DLD1 (cell line): ENCODE results near the gene ESPN.

Source experiments
- in situ Hi-C: cut with HindIII; loops from 2 replicates; pipeline ENCODE4 v1.10.0; 2017; ENCODE audit warnings: low sequenced_read_pairs

ESPN gene

GRCh38 chr1:6495540-6496364 is 71.2 kb downstream of the ESPN start:
- in situ Hi-C loops: no loop called here

GRCh38 chr1:6496365-6496721 is 71.8 kb downstream of the ESPN start:
- in situ Hi-C loops: no loop called here

- in situ Hi-C loops: no loop called here
These were observed 72.3 kb downstream of the ESPN start for GRCh38 chr1:6496890-6497214.

- in situ Hi-C loops: no loop called here
These were observed 72.8 kb downstream of the ESPN start for GRCh38 chr1:6497215-6497866.

- in situ Hi-C loops: no loop called here
These were observed 73.4 kb downstream of the ESPN start for GRCh38 chr1:6497867-6498575.

GRCh38 chr1:6498576-6499111 is 74.1 kb downstream of the ESPN start:
- in situ Hi-C loops: no loop called here

GRCh38 chr1:6499296-6499695 is 74.7 kb downstream of the ESPN start:
- in situ Hi-C loops: no loop called here

- in situ Hi-C loops: no loop called here
These were observed 76.1 kb downstream of the ESPN start for GRCh38 chr1:6500544-6501278.

GRCh38 chr1:6501279-6501813 is 76.8 kb downstream of the ESPN start:
- in situ Hi-C loops: no loop called here

GRCh38 chr1:6502000-6502891 is 77.7 kb downstream of the ESPN start:
- in situ Hi-C loops: no loop called here

- in situ Hi-C loops: no loop called here
These were observed 79.5 kb downstream of the ESPN start for GRCh38 chr1:6503884-6504602.

GRCh38 chr1:6504887-6505286 is 80.3 kb downstream of the ESPN start:
- in situ Hi-C loops: no loop called here

- in situ Hi-C loops: no loop called here
These were observed 81.0 kb downstream of the ESPN start for GRCh38 chr1:6505367-6506209.

- in situ Hi-C loops: no loop called here
These were observed 81.8 kb downstream of the ESPN start for GRCh38 chr1:6506210-6507036.

GRCh38 chr1:6507037-6507428 is 82.5 kb downstream of the ESPN start:
- in situ Hi-C loops: no loop called here

GRCh38 chr1:6507461-6507911 is 82.9 kb downstream of the ESPN start:
- in situ Hi-C loops: no loop called here

GRCh38 chr1:6508154-6508815 is 83.7 kb downstream of the ESPN start:
- in situ Hi-C loops: no loop called here
